Stimulated activated naive CD4-positive, alpha-beta T cell treated with Interleukin-2 at 50 U/mL for 16 hours (primary cell): ENCODE measurements around the gene SPRED1.

Experiments used
- DNase-seq: peaks from one replicate; lab custom pipeline; 2025; lab: John Stamatoyannopoulos, UW

SPRED1 gene

DNA sequence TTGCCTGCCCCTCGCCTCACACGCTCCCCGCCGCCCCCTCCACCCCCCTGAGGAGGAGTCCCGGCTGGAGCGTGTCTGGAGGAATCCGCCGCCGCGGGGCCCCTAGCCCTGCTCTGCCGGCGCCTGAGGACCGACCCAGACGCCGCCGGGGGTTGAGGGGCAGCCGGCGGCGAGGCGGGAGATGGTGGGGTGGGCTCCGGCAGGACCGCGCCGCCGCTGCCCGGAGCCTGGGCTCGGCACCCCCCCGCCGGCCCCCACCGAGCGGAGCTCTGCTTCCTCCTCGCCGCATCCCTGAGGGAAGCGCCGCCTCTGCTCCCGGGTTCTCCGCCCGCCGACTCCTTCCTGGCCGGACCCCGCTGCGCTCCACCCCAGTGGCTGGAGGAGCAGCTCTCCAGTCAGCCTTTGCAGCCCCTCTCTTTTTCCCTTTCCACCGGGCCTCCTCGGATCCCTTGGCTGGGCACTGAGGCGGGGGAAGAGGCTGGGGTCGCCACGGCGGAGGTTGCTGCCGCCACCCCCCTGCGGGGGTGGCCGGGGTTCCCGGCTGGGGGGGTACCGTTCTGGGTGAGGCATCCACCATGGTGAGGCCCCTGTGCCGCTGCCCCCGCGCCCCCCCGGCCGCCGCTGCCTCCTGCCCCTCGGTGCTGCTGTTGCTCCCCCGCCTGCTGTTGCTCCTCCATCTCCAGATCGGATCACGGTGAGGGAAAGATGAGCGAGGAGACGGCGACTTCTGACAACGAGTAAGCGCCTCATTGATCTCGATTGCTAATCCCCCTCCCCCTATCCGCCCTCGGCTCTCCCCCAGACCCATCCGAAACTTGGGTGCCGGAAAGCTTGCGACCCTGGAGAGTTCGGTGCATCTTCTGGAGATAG lies at the start of gene SPRED1:
Gene SPRED1, plus strand, starts transcription at position 356 of the 870 bp plus-strand sequence. Its CDS starts 350 bp downstream, at position 706.
- DNase-seq = no peak

DNA sequence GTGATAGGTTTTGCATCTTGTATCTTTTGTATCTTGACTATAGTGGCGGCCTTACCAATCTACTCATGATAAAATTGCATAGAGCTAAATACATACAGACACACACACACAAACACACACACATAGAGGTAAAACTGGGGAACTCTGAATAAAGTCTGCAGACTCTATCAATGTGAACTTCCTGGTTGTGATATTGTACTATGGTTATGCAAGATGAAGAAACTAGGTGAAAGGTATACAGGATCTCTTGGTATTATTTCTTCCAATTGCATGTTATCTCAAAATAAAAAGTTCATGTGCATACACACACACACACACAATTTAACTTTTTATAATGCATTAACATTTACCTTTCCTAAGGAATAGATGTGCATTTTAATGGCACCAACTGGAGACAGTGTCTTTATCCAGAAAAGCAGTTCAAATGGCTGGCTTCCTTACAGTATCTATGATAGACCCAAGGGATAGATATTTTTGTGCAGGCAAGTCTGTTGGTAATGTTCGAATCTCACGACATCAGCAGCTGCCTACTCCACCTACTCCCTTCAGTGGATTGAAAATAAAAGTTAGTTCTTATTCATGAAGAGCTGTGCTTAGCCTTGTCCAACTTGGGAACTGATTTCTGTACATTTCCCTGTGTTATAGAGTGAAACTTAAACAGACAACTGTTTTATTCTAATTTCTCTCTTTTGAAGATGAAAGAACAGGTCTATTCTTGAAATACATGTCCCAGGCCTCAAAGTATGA lies 46.9 kb upstream of the SPRED1 start:
- no peak for DNase-seq

DNA sequence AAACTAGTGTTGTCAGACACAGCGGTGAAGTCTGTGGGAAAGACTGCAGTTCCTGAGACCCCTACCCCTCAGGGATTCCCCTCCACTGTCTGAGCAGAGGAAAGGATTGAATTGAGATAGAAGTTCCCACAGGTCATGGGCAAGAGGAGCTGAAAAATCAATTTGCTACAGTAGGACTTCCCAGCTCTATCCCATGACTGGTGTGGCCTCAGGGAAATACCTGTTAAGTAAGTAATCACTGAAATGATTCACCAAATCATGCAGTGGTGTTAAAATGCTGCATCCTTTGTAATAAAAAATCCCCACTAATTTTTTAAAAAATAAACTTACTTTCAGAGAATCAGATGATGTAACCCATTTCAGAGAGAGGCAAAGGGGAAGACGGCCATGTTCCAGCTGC lies 45.0 kb upstream of the SPRED1 start:
- DNase-seq = no peak

DNA sequence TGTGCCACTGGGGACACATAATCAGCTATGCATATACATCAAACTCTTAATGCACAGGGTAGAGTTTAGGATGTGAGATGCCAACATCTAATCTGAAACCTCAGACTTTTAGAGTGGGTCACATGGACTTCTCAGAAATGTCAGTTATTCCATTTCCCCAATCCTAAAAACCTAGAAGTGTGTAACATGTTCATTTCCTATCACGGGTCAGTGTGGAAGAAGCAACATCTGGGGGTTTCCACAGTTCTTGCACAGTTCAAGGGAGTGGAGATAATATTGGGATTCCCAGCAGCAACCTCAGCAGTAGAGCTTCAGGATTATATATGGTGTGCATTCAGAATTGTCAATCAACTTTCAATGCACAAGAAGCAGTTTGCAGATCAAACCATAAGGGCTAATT lies 44.4 kb upstream of the SPRED1 start:
- no peak for DNase-seq

DNA sequence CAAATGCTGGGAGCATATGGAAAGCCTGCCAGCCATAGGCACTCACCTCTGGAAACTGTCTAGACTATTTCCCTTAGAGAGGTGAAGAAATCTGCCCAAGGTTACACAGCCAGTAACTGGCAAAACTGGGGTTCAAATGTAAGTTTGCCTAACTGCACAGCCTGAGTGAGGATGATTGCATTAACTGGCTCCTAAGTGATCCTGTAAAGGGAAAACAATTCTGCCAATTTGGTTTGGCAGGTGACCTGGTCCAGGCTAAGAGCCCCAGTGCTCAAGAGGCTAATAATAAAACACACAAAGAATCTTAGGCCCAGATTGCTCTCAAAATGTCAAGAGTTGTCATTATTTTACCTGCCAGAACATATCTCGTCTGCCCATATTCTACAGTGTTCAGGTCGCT lies 43.9 kb upstream of the SPRED1 start:
- DNase-seq = no peak

DNA sequence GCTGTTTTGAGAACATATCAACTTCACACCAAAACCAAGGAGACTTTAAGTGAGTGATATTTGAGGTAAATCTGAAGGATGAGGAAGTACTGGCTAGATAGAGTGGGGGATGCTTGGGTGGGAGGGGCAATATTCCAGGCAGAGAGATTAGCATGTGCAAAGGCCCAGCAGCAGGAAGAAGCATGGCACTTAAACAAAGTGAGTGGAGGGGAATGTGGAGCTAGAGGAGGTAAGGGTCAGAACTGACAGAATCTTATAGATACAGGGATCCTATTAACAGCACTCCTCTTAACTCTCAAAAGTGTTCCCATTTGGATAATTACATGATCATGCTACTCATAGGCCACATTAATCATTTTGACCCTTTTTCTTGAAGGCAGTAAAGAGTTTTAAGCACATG lies 41.4 kb upstream of the SPRED1 start:
- no peak for DNase-seq

DNA sequence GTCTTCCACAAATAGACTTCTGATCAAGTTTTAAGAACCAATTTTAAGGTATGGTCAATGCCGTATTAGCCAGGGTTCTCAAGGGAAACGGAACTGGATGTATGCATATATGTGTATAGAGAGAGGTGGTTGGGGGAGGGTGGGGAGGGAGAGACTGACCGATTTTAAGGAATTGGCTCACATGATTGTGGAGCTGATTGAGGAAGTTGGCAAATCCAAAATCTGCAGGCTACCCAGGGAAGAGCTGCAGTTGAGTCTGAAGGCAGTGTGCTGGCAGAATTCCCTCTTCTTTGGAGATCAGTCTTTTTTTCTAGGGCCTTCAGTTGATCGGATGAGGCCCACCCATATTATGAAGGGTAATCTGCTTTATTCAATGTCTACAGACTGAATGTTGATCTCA lies 40.8 kb upstream of the SPRED1 start:
- no peak for DNase-seq

DNA sequence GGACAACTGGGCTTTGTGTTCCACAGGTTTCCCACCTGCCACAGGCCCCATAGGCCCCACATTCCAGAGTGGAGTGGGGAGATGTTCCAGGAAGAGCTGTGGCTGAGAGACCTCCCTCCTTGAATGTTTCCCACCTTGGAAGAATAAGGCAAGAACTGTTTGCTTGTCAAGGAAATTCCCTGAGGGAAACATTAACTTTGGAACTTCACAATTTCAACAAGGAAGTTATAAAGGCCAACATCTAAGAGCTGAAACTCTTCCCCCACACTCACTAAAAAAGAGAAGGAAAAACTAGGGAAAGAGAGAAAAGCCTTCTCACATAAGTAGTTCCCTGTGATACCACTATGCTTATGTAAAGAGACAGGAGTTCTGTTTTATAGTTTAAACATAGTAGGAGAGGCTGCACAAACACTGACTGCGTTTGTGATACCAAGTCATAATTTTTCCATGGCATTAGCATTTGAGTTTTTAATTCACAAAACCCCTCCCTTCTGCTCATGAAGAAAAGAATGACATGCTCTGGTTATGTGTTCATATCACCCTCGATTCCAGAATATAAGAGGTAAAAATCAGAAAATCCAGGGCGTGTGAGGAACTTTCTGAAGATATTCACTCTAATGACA lies 39.8 kb upstream of the SPRED1 start:
- no peak for DNase-seq

DNA sequence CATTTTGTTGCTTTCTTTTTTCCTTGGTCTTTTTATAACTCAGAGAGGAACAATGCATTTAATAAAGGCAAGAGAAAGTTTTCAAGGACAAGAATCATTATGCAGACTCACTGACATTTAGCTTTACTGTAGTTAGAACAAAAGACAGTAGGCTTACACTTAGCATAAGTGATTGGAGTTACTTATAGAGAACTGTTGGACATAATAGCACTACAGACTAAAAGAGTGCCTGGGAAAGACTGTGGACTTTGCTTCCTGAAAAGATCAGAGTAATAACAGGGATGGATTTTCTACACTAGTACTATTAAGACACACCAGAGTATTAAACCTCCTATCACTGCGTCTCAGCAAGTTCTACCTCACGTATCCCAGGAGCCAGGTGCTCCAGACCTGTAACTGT lies 39.3 kb upstream of the SPRED1 start:
- DNase-seq = no peak

DNA sequence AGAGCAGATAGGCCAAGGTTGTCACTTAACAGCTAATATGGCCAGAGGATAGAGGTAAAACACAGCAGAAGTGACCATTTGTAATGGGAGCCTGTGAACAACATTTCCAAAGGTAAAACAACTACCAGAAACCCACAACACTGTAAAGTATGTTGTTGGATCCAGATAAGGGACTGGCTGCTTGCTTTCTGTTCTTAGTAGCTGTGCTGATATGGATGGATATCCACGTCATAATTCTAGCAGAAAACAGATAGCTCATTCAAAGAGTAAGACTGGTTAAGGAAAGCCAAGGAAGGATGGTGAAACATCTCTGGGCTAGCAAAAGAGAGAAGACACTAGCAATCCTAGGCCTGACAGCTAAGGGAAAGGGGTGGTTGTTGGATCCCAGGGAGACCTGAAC lies 36.9 kb upstream of the SPRED1 start:
- DNase-seq = no peak

DNA sequence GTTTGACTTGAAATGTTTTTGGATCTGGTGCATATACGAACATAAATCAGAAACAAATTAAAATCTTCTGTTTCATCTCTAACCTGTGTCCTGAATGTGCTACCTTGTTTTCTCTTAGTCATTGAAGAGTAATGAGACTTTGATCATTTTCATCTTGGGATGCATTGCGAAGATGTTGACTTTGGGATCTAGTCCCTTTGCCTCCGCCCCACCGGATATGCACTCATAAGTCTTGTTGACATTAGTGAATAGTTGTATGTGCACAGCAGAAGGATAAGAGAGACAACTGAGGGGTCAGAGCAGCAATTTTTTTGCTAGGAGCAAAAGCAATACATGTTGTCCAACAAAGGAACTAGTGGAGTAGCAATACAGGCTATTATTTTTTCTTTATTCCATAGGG lies 35.9 kb upstream of the SPRED1 start:
- no peak for DNase-seq

DNA sequence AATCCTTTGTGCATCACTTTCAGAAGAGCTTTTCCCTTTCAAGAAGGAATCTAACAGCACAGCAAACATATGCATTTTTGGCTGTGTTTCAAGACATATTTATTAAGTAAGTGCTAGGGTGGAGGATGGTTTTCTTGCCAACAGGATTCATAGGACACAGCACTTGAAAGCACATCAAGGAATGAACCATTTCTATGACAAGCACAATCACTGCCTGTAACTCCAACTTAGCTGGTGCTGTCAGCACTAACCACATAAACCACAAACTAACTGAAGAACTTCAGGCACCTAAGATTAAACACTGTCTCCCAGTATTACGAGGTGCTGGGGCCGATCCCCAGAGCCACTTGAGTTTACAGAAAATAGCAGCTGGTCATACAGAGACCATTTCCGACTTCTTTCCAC lies 35.4 kb upstream of the SPRED1 start:
- no peak for DNase-seq

DNA sequence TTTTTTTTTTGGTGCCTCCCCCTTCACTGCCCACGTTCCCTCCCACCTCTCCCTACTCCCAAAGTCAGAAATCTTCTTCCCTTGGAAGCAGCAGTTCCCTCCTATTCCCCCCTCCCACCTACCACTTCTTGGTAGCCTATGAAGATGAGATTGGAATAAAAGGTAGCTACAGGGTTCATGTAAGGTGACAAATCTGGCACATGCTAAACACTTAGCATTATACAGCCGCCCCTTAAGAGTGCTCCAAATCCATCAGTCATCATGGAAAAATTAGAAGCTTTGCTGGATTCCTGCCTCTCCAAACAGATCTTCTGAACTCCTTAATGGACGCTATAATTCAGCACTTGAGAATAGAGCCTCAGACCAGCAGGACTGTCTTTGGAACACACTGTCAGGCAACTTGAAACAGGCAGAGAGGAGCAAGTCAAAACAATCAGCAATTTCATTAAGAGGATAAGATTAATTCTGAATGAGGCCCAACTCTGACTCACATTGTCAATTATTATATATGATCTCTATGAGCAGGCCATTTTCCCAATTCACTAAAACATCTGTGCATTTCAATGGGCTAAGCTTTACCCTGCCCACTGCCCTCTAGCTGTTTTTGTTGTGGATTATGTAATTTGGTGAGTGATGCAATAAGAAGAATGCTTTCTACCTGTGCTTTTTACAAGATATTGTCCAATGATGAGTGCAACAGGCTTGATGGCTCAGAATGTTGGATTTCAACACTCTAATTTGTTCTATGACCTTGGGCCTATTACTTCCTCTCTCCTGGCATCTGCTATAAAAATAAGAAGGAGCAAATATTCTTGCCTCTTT lies 34.6 kb upstream of the SPRED1 start:
- DNase-seq = no peak

DNA sequence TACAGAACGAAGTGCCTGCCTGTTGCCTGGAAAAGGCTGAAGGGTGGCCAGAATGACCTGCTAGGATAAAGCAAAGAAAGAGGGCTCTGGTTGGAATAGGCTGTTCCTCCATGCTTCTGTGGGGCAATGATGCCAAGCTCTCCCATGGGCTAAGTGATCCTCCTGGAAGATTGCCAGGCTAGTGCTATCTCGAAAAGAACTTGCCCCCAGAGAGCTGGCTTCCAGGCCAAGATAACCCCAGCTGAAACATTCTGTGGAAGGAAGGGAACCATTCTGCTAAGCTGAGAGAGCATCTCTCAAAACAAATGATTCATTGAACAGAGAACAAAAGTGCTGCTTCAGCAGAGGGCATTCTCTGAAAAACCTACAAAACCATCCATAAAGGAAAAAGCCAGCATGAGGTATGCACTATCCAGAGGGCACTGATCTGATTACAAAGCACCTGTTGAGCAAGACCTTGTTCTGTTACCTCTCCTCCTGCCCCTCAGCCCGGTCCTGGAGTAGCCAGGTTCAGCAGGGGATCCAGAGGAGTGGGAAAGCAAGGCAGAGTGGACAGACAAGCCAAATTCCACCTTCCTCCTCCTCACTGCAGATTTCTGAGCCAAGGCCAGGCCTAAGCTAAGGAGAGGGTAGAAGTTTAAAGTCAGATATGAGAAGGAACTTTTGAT lies 31.9 kb upstream of the SPRED1 start:
- DNase-seq = no peak

DNA sequence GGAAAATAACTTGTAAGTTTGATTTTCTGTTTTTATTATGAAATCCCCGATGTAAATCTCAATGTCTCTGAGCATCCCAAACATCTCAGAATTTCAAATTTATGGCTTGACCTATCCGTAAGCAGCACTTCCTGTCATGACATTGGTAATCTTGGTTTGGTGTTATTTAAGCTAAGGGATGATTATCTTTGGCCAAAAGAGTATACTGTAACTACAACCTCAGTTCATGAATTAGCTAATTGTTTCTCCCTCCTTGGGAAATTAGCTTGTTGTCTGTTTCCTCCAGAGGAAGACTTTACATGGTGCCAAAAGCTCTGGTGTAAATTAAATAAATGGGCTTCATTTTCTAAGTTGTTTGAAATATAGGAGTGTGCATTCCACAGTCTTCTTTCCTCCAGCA lies 28.1 kb upstream of the SPRED1 start:
- DNase-seq = no peak

DNA sequence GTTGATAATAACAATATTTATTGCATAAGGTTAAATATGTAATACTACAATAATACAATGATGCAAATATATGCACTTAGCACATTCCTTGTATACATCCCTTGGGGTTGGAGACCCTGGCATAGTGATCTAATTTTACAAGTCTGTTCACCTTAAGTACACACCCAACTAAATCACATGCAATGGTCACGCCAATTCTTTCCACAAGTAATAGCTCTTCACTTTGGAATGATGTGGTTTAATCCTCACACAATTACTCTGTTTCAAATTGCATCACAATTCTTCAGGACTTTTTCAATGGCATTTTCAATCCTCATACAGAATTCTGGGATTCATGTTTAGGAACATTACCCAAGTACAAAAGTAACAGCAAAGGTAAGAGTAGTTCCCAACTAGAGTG lies 27.3 kb upstream of the SPRED1 start:
- no peak for DNase-seq

DNA sequence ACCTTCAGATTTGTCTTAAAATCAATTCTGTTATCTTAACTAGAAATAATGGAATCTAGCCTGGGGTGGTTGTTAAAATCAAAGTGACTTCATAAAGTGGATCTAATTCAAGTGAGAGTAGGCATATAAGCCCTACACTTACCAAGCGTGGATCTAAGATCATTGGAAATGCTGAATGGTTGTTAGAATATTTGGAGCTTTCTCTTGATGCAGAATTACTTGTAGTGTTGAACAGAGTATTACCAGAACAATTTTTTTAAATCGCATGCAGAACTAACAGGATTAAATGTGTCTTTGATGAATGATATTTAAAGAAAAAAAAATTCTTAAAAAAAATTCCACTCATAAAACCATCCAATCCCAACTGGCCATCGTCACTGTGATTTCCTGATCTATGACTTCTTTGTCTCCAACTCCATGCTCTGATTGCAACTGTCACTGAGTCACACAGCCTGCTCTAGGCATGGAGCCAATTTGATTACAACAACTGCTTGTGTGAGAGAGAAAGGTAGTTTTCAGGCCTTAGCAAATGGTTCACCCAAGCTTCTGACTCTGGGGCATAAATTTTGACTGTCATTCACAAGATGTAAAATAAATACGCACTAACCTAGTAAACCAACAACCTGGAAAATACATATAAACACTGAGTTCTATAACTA lies 25.9 kb upstream of the SPRED1 start:
- no peak for DNase-seq

DNA sequence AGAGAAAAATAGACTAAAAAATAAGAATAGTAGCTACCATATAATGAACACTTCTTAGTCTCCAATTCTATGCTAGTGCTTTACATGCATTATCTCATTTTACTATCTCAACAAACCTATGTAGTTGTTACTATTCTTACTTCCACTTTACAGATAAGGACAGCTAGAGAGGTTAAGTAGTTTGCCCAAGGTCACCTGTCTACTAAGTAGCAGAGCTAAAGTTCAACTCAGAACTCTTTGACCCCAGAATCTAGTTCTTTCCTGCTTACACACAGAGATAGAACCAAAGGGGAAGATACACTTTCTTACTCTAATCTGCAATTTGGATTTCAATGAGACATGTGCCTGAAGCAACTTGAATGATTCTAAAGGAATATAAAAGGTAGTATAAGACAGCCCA lies 24.7 kb upstream of the SPRED1 start:
- no peak for DNase-seq

DNA sequence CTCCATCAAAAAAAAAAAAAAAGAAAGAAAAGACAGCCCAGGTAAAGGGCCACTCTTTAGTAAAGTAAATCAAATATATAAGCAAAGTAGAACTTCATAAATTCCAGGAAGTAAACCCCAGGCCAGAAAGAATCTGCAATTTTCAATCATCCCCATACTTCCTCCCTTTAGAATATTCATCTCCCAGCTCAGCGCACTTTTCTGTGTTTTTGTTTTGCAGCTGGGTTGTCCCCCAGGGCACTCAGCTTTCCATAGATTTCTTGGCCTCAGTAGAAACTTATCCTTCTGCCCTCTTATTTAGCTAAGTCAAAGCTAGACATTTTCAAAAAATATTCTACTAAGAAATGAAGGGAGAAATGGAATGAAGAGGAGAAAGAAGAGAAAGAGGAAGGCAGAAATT lies 24.0 kb upstream of the SPRED1 start:
- DNase-seq = no peak

DNA sequence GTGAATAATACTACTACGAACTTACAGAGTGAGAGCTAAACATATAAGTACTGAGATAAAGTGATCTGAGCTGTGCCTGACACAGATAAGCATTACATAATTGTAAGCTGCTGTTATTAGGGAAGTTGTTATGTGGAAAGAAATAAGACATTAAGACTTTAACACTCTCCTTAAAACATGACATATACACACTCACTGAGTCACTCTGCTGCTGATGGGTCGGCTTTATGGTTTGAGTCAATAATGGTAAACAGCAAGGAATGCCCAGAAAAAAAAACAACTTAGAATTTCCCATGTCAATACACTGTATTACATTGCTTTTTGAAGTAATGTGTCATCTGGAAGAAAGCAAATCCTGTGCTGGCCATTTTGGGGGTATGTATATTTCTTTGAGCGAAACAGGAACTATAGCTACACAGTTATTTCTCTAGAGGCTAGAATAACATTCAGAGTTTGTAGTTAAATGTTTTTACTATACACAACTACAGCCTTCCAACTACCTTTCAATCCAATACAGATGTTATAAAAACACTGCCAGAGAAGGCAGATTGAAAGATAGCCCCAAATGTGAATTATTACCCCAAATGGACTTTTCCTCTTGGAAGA lies 22.8 kb upstream of the SPRED1 start:
- no peak for DNase-seq

DNA sequence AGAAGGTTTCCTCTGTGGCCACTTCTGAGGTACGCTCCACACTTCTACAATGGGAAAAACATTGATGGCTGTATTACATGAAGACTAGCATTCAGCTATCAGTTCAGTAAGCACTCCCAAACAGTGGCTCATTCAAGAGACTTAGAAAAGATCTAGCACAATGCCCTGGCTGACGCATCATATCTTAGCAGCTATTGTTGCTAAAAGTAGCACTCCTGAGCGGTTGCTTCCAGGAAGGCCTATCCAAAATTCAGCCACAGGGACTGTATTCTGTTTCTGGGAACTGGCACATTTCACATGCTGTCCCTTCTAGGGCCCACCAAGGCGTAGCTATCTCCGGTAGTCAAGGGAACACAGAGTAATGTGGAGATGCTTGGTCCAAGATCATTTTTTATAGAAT lies 21.2 kb upstream of the SPRED1 start:
- no peak for DNase-seq
